OCI-LY1 (cell line): ENCODE measurements around the gene SLC23A2.

Experiments
- H2AFZ ChIP-seq: fragments of 200-600 bp; sonication (generic), shearing (Covaris generic); 2 replicates; pipeline ENCODE4 v1.6.0; 2014; ENCODE audit warnings: antibody characterized with exemption, mild to moderate bottlenecking, low read length
- H3F3A ChIP-seq: fragments of 200-600 bp; sonication (generic), shearing (Covaris generic); 2 replicates; pipeline ENCODE4 v1.6.0; 2014; ENCODE audit warnings: mild to moderate bottlenecking, antibody characterized with exemption, low read length, moderate library complexity; ENCODE audit not compliant: insufficient read depth
- H3K27ac ChIP-seq: fragments of 200-600 bp; sonication (generic); 2 replicates; pipeline ENCODE4 v1.5.1; 2014; ENCODE audit warnings: low read length, mixed run types, mild to moderate bottlenecking, low read depth; ENCODE audit not compliant: poor library complexity, severe bottlenecking
- H3K27me3 ChIP-seq: fragments of 200-600 bp; sonication (generic); 2 replicates; pipeline ENCODE4 v1.6.0; 2014; ENCODE audit warnings: antibody characterized with exemption, mild to moderate bottlenecking, low read length, moderate library complexity; ENCODE audit not compliant: insufficient read depth
- H3K36me3 ChIP-seq: fragments of 200-600 bp; sonication (generic); 2 replicates; pipeline ENCODE4 v1.6.1; 2014; ENCODE audit warnings: mild to moderate bottlenecking, antibody characterized with exemption, low read length, moderate library complexity, mixed read lengths; ENCODE audit not compliant: insufficient read depth
- H3K4me1 ChIP-seq: fragments of 200-600 bp; sonication (generic); 2 replicates; pipeline ENCODE4 v1.5.1; 2014; ENCODE audit warnings: mild to moderate bottlenecking, low read length, moderate library complexity; ENCODE audit not compliant: insufficient read depth, severe bottlenecking
- H3K4me2 ChIP-seq: fragments of 200-600 bp; sonication (generic), shearing (Covaris generic); 2 replicates; pipeline ENCODE4 v1.6.1; 2014; ENCODE audit warnings: low read length
- H3K4me3 ChIP-seq: fragments of 200-600 bp; sonication (generic); 2 replicates; pipeline ENCODE4 v1.5.1; 2014; ENCODE audit warnings: low read length, low read depth, mild to moderate bottlenecking, mixed read lengths; ENCODE audit not compliant: poor library complexity, severe bottlenecking
- H3K79me2 ChIP-seq: fragments of 200-600 bp; shearing (Covaris generic); 2 replicates; pipeline ENCODE4 v1.6.1; 2016; ENCODE audit warnings: mixed run types, low read length, mixed read lengths; ENCODE audit not compliant: insufficient read depth
- H3K9ac ChIP-seq: fragments of 200-600 bp; sonication (generic), shearing (Covaris generic); 2 replicates; pipeline ENCODE4 v1.6.1; 2014; ENCODE audit warnings: mild to moderate bottlenecking, low read length, mixed read lengths
- H3K9me2 ChIP-seq: fragments of 200-600 bp; sonication (generic), shearing (Covaris generic); 2 replicates; pipeline ENCODE4 v1.6.1; 2014; ENCODE audit warnings: low read depth, mild to moderate bottlenecking, low read length, mixed read lengths
- H3K9me3 ChIP-seq: fragments of 200-600 bp; shearing (Covaris generic); 2 replicates; pipeline ENCODE4 v1.6.1; 2014; ENCODE audit warnings: low read length, mixed read lengths
- H4K20me1 ChIP-seq: fragments of 200-600 bp; sonication (generic), shearing (Covaris generic); 2 replicates; pipeline ENCODE4 v1.6.0; 2016; ENCODE audit warnings: mild to moderate bottlenecking, low read length; ENCODE audit not compliant: insufficient read depth
- EZH2 ChIP-seq: fragments of 200-600 bp; sonication (generic), shearing (Covaris generic); IDR thresholded peaks from 2 replicates; pipeline ENCODE4 v1.8.0; 2017; ENCODE audit warnings: borderline replicate concordance, mixed run types, mild to moderate bottlenecking, antibody characterized with exemption, low read length, moderate library complexity, mixed read lengths
- TF ChIP-seq, protein P1 (sequence below): fragments of 200-600 bp; sonication (generic), shearing (Covaris generic); IDR thresholded peaks from 2 replicates; pipeline ENCODE4 v1.5.1; 2017; ENCODE audit warnings: mild to moderate bottlenecking, antibody characterized with exemption, low read length, moderate library complexity, mixed read lengths

Gene SLC23A2

DNA sequence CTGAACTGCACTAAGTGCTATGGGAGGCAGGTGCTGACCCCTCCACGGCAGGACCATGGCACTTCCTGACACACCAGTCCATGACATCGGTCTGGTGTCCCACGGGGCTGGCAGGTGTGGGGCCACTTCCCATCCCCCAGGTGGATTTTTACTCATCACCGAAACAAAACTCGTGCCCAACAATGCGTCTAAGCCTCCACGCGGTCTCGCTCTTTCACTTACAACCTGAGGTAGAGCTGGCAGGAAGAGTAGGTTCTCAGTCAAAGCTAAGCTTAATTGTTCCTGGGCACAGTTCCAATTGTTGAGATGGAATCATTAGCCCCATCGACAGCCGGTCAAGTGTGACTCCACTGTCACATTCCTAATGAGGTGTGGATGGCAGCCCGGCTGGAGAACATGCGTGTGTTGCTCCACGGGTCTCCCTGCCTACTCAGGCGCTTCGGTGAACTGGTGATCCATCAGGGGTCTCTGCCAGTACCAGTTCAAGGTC is 125.7 kb downstream of the SLC23A2 start:
- Histone ChIP-seq H3K9me3 (no peaks in the 10 kb centered on the region), H3K9ac (no peak overlapping the region; the same call in 1 of the 2 replicates), H3K79me2 (no peaks in the 10 kb centered on the region), H3F3A (no peaks in the 10 kb centered on the region; the same call in 1 of the 2 replicates), H3K4me1 (peaks cover 14% of the 10 kb centered on the region), H3K36me3 (peaks cover 85% of the 10 kb centered on the region), H2AFZ (no peak overlapping the region), H3K4me3 (no peak overlapping the region), H3K27me3 (no peaks in the 10 kb centered on the region), H3K4me2 (no peak overlapping the region), H3K27ac (peak overlapping the region; percentile 39), H4K20me1 (no peaks in the 10 kb centered on the region), H3K9me2 (no peaks in the 10 kb centered on the region)
- TF ChIP-seq EZH2, result no peak
- TF ChIP-seq, protein P1, sequence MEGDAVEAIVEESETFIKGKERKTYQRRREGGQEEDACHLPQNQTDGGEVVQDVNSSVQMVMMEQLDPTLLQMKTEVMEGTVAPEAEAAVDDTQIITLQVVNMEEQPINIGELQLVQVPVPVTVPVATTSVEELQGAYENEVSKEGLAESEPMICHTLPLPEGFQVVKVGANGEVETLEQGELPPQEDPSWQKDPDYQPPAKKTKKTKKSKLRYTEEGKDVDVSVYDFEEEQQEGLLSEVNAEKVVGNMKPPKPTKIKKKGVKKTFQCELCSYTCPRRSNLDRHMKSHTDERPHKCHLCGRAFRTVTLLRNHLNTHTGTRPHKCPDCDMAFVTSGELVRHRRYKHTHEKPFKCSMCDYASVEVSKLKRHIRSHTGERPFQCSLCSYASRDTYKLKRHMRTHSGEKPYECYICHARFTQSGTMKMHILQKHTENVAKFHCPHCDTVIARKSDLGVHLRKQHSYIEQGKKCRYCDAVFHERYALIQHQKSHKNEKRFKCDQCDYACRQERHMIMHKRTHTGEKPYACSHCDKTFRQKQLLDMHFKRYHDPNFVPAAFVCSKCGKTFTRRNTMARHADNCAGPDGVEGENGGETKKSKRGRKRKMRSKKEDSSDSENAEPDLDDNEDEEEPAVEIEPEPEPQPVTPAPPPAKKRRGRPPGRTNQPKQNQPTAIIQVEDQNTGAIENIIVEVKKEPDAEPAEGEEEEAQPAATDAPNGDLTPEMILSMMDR, result no peak

DNA sequence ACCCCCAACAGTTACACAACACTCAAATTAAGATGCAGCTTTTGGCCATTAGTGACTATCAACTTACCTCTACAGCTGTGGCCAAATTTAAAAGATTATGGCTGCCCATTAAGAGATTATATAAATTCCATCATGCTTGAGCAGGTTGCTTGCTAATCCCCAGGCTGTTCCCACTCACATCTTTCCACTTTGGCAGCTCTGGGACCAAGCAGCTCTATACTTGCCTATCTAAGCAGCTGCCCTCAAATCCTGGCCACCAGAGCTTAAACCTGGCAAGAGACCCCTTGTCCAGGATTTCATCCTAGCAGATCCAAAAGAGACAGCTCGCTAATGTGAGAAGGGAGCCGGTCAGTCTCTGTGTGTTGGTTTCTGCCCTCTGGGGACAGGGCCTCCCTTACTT is 127.9 kb downstream of the SLC23A2 start:
- TF ChIP-seq, protein P1, result no peak
- TF ChIP-seq EZH2, result no peak
- H3K9me3 ChIP-seq, result no peaks in the 10 kb centered on the region
- no peak overlapping the region for H3K27ac ChIP-seq
- H3K9me2 ChIP-seq, result no peaks in the 10 kb centered on the region
- no peak overlapping the region for H3K4me2 ChIP-seq
- no peaks in the 10 kb centered on the region for H3K27me3 ChIP-seq
- H3K79me2 ChIP-seq, result no peaks in the 10 kb centered on the region
- no peak overlapping the region for H2AFZ ChIP-seq
- peaks cover 85% of the 10 kb centered on the region for H3K36me3 ChIP-seq
- H3K4me3 ChIP-seq, result no peak overlapping the region
- no peaks in the 10 kb centered on the region; the same call in 1 of the 2 replicates for H3F3A ChIP-seq
- peaks cover 14% of the 10 kb centered on the region for H3K4me1 ChIP-seq
- H3K9ac ChIP-seq, result no peak overlapping the region
- no peaks in the 10 kb centered on the region for H4K20me1 ChIP-seq

DNA sequence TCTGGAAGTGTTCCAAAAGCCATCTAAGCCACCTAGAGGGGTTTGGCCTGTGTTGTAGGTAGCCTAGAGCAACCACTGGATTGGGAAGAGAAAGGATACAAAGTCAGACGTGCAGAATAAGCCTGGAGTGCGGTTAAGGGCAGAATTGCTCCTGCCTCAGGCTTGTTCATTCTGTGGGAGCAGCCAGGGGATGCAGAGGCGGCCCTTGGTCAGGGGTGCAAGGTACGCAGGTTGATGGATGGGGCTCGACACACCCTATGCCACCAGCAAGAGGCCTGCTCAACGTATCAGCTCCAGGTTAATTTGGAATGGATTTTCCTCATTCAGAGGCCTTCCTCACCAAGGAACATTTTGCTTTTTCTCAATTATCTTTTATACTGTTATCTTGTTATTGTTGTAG is 129.8 kb downstream of the SLC23A2 start:
- Histone ChIP-seq H3K9me3 (no peaks in the 10 kb centered on the region), H3K9me2 (no peaks in the 10 kb centered on the region), H3K4me2 (no peak overlapping the region), H3K27ac (no peak overlapping the region), H3K4me1 (peaks cover 10% of the 10 kb centered on the region), H3K79me2 (no peaks in the 10 kb centered on the region), H2AFZ (no peak overlapping the region), H3K27me3 (no peaks in the 10 kb centered on the region), H3K4me3 (no peak overlapping the region), H4K20me1 (no peaks in the 10 kb centered on the region), H3F3A (no peaks in the 10 kb centered on the region), H3K9ac (no peak overlapping the region), H3K36me3 (peaks cover 95% of the 10 kb centered on the region)
- TF ChIP-seq, protein P1, result no peak
- no peak for TF ChIP-seq EZH2
